ENCODE measurements around the gene OXNAD1.

OXNAD1 gene

DNA sequence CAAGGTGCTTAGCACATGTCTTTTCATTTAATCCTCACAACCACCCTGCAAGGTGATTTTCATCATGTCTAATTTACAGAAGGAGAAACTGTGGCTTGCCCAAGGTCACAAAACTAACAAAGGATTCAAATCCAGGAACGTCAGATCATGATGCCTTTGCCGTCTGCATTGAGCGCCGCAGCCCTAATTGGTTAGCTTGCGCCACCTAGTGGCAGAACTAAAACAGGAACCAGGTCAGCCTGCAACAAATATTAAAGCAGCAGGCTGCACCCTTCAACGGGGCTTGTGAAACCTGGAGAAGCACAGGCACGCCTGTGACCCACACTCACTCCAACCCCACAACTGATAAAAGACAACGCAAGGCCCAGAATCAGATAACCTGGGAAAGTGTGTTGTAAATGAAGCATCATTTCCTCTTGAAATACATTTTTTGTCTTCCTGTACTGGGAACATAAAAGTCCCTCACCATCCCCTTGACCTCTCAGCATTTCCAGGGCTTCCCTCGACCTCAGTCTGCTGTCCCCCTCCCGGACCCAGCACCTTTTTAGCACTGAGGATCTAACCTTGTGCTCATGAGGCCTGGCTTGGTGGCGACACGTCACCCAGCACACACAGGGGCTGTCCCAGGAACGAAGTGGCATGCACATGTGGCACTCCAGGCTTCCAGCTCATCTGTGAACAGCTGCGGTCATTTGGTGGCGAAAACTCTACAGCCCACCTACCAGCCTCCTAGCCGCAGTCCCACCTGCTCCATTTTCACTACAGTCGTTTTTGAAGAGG lies 17.5 kb upstream of the OXNAD1 start:
- DNase-seq = peak; percentile 82

DNA sequence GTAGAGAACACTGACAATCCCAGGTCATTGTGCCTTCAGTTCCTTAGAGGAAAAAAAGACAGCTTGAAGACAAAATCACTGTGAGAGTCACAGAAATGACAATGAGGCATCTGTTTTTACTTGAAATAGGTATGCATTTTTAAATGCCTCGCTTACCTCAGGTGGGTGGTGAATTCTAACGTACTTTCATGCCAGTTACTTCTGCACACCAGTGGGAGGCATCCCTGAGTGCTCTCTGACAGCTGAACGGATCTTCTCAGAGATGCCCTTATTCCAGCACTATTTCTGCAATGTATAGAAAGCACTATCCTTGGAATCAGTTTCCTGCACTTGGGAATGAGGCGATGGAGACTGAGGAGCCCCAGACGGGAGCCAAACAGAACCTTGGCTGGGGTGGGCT lies 16.5 kb upstream of the OXNAD1 start:
- DNase-seq = no peak

DNA sequence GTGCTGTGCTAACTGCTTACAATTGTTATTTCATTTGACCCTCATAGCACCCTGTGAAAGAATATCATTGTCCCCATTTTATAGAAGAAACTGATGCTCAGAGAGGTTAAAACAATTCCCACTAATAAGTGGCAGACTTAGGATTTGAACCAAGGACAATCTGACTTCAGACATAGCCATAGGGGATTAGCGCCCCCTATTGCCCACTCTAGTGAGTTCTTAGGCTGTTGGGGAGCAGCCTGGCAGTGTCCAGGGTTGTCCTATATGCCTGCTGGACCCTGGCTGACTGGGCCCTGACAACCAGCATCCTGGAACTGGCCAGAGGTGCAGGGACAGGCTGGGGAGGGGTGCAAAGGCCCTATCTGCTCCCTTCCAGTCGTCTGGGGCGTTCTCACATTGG lies 15.7 kb upstream of the OXNAD1 start:
- DNase-seq = no peak

DNA sequence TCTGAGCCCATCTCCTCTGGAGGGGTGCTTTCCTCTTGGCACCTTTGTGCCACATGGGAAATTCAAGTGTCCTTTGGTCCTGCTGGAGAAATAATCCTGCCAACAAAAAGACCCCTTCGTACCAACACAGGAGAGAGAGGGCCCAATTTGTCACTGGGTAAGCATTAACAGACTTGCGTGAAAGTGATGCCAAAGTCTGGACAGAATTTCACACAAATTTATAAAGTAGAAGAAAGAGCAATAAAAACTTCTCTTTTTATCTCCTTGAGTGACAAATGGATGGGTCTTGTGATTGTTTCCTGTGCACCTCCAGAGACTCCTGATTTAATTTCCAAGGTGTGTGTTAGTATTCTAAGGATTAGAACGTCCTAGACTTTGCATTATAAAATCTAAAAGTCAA lies 15.1 kb upstream of the OXNAD1 start:
- DNase-seq = no peak

DNA sequence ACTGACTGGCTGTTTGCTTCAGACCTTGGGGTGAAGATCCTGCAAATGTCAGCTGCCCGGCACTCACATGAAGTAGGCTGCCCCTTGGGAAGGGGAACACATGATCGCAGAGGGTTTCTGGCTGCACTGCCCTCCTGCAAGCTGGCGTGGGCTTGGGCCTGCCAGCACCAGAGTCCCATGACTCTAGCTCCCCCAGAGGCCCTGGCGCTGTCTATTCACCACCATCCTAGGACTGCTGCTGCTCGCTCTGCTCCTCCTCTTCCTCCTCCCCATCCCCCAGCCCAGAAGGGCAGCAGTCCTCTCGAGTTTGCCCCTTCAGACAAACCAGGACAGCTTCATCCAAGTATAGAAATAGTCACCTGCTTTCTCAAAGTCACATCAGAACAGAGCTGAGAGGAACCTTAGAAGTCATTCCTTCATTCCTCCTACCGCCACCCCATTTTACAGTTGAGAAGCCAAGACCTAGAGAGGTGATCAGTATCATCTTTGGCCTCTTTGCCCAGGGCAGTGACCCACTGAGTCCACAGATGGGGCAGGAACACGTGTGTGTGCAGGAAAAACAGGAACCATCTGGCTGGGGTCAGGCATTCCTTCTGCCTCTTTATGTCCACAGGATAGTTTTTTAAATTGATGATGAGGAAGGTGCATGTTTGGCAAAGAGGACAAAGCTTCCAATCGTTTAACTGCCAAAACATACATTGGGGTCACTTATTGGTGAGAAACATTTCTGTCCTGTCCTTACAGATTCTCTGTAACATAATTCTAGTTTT lies 13.5 kb upstream of the OXNAD1 start:
- DNase-seq = no peak

DNA sequence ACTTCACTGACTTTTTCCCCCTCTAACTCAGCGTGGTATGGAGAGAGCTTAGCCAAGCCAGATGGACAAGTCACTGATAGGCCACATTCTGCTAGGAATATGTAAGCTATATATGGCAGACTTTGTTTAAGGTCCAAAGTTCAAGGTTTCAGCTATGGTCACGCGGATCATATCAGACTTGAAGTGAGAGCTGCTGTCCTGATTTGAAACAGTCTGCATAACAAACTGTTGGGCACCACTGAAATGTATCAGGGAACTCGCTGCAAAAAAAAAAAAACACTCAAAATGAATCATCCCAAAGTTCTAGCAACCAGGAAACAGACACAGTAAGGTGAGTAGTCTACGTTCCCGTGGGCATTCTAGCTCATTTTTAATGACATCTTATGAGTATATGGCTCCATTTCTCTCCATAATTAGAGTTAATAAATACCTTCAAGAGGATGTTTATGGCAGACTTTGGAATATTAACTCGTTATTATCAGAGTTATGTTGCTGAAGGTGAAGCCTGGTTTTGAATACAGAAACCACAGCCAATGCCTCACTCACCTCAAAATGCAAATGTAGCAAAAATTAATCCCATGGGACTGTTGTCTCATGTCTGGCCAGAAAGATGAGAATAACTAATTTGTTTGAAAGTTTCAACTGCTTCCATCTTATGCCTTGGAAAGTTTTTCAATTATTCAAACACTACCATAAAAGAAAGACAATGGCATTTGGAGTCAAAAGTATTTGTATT lies 12.6 kb upstream of the OXNAD1 start:
- no peak for DNase-seq

DNA sequence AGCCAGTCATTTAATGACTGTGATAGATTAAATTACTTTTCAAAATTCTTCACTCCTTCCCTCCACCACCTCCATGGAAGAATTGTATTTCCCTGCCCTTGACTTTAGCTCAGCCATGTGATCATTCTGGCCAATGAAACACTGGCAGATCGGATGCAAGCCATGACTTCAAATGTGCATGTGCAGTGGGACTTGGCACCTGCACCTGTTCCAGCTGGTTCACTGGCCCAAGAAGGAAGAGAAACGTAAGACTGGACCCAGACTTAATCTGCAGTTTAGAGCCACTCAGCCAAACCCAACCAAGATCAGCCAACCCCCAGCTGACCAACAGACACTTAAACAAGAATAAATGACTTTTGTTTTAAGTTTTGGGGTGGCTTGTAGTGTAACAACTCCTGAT lies 12.0 kb upstream of the OXNAD1 start:
- no peak for DNase-seq

DNA sequence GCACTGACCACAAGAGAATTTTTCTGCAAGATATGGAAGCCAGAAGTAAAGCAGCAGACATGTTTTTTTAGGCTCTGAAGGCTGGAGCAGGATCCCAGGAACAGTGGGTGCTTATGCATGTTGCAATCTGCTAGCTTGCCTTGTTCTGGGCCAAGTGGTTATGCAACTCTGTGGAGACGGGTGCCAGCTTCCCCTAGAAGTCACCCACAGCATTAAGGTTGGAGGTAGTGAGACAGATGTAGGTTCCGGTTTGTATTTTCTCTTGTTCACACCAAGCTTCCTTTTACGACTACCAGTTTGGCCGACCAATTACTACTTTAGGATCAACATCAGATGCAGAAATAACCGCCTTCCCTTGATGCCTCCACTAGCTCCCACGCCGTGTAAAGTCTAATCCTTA lies 11.4 kb upstream of the OXNAD1 start:
- DNase-seq = no peak

DNA sequence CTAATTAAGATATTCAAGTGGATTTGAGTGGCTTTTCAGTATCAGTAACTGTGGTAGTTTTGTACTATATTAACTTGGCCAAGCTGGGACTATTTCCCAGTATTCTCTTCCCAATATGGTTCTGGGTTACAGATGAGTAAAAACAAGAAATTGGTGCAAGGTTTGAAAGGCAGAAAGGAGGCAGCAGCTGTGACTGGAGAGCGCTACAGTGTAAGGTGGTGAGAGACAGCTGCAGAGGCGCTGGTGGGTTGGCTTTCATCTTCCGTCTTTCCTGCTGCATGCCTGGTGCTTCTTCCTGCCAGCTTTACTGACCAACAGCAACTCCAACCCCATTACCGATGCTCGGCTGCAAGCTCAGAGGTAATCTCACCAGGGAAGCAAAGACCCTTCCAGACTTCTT lies 10.1 kb upstream of the OXNAD1 start:
- no peak for DNase-seq

DNA sequence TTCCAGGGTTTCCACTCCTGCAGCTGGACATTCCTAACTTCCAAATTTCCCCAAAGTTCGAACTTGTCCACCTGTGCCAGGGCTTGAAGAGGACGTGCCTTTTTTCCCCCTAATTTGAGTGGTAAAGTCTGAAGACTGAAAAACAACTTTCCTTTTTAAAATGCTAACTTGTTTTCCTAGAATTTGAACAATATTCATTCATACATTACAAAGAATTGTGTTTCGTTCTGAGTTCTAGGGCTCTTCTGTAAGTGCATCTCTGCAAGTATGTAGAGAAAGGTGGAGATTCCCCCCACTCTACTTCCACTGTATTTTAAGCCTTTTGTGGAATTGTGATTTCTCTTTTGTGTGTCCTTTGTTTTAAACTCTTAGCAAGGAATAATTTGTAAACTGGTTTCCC lies 9.7 kb upstream of the OXNAD1 start:
- DNase-seq = no peak

DNA sequence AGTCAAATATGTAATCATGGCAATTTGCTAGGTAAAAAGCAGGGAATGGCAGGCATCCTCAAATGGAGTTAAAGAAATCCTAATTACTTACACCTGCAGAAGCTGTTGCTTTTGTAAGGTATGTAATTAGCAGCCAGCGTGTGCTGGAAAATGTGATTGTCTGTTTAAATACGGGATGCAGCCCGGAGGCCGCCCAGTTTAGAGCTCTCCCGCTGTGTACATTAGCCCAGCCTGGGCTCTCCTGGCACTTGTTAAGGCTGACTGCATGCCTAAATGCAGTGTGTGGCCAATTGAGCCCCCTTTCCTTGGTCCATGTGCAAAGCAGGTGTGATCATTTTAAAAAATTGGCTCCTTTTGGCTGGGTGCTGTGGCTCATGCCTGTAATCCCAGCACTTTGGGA lies 9.3 kb upstream of the OXNAD1 start:
- DNase-seq = no peak

DNA sequence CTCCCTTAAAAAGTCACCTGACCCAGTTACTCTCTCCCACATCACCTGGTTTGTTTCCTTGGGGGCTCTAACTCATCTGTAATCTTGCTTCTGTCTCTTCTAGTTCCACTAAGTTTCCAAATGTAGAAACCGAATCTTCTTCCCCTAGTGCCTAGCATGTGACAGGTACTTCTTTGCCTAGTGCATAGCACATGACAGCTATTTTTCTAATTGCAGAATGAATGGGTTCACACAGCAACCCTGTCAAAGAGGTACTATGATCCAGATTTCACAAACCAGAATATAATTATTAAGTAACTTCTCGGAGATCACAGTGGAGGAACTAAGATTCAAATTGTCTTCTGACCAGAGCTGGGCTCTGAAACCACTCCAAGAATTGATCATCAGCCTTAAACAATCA lies 7.7 kb upstream of the OXNAD1 start:
- no peak for DNase-seq

DNA sequence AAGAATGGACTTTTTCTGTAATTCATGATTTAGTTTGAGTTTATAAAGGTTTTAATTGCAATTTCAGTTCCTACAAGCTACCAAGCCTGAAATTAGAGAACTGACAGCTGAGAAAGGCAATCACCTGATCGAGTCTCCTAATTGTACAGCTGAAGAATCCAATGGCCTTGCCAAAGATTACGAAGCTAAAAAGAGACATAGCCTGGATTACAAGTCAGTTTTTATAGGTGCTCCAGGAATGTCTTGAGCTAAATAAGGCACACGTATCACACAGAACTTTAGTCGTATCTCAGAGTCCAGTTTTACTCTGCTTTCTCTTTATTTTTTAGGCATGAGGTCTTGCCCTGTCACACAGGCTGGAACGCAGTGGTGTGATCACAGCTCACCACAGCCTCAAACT lies 6.8 kb upstream of the OXNAD1 start:
- DNase-seq = no peak

DNA sequence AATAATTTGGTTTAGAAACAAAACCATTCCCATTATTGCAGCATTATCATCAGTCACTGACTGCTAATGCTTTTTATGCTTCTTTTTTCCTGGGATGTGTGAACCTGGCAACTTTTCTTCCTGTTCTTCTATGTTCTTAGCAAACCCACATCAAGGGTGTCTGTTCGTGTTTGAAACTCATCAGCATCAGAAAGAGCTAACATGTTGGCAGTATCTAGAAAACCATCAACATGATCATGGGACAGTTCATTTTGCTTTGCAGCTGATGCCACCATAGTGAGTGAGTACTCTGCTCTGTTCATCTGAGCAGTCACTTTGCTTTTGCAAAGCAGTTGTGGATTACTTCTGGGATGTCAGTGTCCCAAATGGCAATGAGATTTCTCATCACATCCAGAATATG lies 6.1 kb upstream of the OXNAD1 start:
- no peak for DNase-seq

DNA sequence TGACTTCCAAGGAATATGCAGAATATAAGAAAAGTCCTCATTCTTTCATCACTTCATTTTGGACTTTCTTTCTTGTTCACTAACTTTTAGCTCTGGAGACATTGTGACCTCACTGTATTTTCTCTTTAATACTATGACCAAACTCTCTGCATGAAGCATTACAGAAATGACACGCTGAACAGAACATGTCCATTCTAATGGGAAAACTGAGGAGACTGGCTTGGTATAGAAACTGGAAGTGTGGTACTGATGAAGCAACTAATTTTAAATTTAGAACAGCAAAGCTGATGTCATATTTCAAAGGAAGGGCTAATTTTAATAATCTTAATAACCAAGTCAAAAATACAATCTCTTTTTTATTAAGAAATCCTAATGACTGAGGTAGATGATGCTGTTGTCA lies 5.0 kb upstream of the OXNAD1 start:
- no peak for DNase-seq

DNA sequence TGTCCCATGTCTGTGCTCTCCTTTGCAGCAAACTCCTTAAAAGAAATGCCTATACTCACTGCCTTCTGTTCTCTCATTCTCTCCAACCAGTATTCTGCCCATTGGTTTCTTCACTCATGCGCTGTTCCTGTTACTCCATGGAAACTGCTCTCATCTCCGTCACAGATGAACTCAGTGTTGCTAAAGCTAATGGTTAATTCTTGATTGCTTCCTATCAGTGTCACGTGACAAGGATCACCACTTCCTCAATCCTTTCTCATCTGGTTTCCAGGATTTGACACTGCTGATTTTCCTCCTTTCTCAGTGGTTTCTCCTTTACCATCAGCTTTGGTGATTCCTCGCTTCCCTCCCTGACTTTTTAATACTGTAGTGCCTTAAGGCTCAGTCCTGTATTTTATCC lies 2.8 kb upstream of the OXNAD1 start:
- DNase-seq = no peak

DNA sequence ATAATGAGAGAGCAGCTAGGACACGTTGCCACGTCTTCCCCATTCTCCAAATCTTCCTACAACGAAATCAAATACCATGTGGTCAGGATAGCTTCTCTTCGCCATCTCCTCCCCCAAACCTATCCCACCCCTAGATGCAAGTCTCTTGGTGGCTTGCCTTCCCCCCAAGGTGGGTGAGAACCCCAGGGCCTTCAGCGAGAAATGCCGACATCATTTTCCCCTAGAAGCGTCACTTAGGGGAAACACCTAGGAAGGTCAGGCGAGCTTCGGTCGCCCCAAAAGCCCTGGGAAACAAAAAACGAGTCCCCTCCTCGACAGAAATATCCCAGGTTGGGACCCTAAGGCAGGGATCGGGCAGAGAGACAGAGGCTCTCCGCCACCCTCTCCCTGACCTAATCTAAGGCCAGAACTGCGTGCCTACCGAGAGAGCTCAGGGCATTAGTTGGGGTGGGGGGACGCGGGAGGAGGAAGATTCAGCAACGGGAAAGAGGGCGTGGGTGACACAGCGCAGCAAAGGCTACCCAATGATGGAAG lies 771 bp upstream of the OXNAD1 start:
- DNase-seq = no peak

DNA sequence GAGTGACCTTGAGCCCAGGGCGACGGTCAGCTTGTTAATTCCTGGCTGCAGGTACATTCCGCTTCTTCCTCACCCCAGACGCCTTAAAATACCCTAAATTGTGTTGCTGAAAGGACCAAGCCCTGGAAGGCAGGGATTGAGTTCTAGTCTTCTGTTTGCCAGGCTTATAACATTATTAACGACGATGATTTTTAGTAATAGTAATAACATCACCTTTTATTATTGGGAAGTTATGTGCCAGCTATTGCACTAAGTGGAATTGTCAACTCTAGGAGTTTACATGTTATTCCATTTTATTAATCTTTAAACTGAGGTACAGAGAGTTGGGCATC lies 409 bp downstream of the OXNAD1 start:
- no peak for DNase-seq

DNA sequence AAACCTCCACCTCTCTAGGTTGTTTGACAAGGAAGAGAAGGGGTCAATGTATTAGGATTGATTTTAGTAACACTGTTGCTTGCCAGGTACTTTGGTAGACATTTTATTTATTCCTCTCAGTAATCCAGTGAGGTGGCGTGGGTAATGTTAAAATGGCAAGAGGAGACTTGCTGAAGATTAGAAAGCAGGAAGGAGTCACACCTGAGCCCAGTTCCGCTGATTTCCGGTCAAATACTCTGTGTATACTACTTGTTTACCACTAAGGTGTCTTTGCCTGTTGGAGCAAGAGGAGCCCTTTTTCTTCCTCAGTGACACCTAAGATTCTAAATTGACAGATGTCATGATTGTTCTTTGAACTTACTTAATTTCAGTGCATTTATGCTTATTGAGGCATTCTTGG lies 1.7 kb downstream of the OXNAD1 start:
- no peak for DNase-seq

DNA sequence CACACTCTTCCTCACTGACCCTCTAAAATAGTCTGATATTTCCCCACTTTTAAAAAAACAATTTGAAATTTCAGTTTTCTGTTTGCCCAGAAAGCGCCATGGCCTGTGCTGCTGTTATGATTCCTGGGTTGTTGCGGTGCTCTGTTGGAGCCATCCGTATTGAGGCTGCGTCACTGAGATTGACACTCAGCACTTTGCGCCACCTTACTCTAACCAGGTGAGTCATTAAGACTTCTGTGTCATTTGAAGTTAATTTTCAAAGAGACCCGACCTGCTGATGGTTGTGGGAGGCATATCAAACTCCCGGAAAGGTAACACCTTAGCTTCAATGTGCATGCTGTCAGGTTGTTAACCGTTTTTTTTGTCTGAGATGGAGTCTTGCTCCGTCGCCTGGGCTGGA lies 5.8 kb downstream of the OXNAD1 start:
- no peak for DNase-seq

DNA sequence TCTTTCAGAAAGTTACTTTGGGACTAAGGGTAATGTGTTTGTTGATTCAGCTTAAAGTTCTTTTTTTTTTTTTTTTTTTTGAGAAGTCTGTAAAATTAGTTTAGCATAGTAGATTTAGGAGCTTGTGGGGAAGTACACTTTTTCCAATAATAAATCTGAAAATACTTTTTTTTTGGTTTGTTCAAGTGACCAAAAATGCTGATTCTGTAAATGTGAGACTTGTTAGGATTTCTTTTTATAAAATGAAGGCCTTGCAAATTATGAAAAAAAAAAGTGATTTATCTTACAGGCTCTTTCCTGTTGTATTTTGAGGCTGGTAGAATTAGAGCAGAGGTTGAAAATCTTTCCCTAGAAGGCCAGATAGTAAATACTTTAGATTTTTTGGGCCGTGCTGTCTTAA lies 7.6 kb downstream of the OXNAD1 start:
- DNase-seq = no peak

DNA sequence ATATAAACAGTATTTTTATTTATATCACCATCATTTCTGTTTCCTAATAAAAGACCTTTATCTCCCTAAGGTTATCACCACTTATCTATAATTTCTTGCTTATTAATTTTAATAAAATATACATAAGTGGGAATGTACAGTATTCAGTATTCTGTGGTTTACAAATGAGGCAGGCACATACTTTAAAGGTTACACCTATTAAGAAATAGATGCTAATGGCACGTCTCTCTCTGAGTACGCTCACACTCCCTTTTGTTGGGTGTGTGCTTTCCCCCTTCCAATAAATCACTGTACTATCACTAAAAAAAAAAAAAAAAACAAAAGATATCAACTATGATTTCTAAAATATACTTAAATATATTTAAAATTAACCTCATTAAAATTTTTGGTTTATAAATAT lies 8.9 kb downstream of the OXNAD1 start:
- DNase-seq = no peak

DNA sequence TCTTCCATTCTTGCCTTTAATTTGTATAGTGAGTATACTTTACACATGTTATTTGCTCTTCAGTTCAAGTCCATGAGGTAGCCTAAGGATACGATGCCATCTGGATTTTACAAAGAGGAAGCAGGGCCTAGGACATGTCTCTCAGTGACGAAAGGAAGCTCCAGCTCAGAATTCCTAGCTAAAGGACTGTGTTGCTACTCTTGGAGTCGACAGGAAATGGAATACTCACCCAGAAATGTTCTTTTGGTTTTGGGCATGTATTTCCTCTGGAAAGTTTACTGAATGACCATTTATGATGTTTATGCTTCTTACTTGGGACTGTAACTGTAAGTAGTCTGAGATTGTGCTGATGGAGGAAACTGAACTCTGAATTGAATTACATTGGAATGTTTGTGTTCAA lies 12.5 kb downstream of the OXNAD1 start:
- DNase-seq = no peak

Data from fibroblast of skin of abdomen (primary cell).